Caco-2 (cell line): ENCODE data around the gene HSPA6. TPM values are rescaled to one million over a fixed set of nuclear protein-coding genes. Genes with fewer than 3 reads are reported as not detected.

ENCODE experiments used
- BruUV-seq: library from RNA; stranded (reverse); fragments of 400-500 nt; replicated peaks from 2 replicates; lab custom pipeline; 2021; lab: Mats Ljungman, UMichigan
- CTCF ChIA-PET: fragments of 300-600 bp; sonication (Branson Sonifier 250); formaldehyde crosslinking; loops from one replicate; lab custom pipeline; 2022; ENCODE audit warnings: antibody characterized with exemption; lab: Charles Lee
- POLR2A ChIA-PET: fragments of 300-600 bp; sonication (Branson Sonifier 250); formaldehyde crosslinking; loops from one replicate; lab custom pipeline; 2022; ENCODE audit warnings: antibody characterized with exemption; lab: Charles Lee
- DNase-seq, 2 experiments: peaks; one replicate each; pipeline versions ENCODE4 v3.0.0 to v3.0.0-alpha.2; 2020 to 2022
- H3K27me3 ChIP-seq: replicated peaks from 2 replicates; pipeline ENCODE4 v1.6.0; 2011; ENCODE audit warnings: low read length; ENCODE audit not compliant: control insufficient read depth, insufficient read depth
- H3K36me3 ChIP-seq: 2 replicates; pipeline ENCODE4 v1.5.1; 2011; ENCODE audit warnings: low read length; ENCODE audit not compliant: control insufficient read depth, insufficient read depth
- H3K4me1 ChIP-seq: fragments of 250-450 bp; sonication (Bioruptor Pico); 2 replicates; pipeline ENCODE4 v1.5.1; 2020; ENCODE audit warnings: mild to moderate bottlenecking
- H3K4me3 ChIP-seq: 2 replicates; pipeline ENCODE4 v1.5.1; 2011; ENCODE audit warnings: low read depth, mild to moderate bottlenecking, control low read depth, low read length
- H3K9me3 ChIP-seq: fragments of 250-450 bp; sonication (Bioruptor Pico); 2 replicates; pipeline ENCODE4 v1.5.1; 2020; ENCODE audit warnings: mild to moderate bottlenecking, moderate library complexity
- H3K27ac Mint-ChIP-seq: one replicate; pipeline ENCODE4 v1.8.0; 2022; ENCODE audit warnings: mixed read lengths; ENCODE audit not compliant: unreplicated experiment
- H3K27me3 Mint-ChIP-seq: one replicate; pipeline ENCODE4 v1.8.0; 2022; ENCODE audit warnings: mixed read lengths; ENCODE audit not compliant: insufficient read depth, unreplicated experiment
- H3K36me3 Mint-ChIP-seq: one replicate; pipeline ENCODE4 v1.8.0; 2022; ENCODE audit warnings: mild to moderate bottlenecking, mixed read lengths; ENCODE audit not compliant: insufficient read depth, unreplicated experiment
- H3K4me1 Mint-ChIP-seq: one replicate; pipeline ENCODE4 v1.8.0; 2022; ENCODE audit warnings: low read depth, mixed read lengths; ENCODE audit not compliant: unreplicated experiment
- H3K4me3 Mint-ChIP-seq: one replicate; pipeline ENCODE4 v1.8.0; 2022; ENCODE audit warnings: mild to moderate bottlenecking, moderate library complexity, mixed read lengths; ENCODE audit not compliant: unreplicated experiment
- H3K9me3 Mint-ChIP-seq: one replicate; pipeline ENCODE4 v1.8.0; 2022; ENCODE audit warnings: mixed read lengths; ENCODE audit not compliant: unreplicated experiment
- intact Hi-C: fragments of 100-400 bp; cut with micrococcal nuclease; formaldehyde crosslinking; loops from one replicate; pipeline ENCODE4 v1.10.0; 2022; ENCODE audit not compliant: unreplicated experiment
- total RNA-seq: library from RNA; stranded (reverse); gene quantifications from 2 replicates; pipeline ENCODE4 v1.2.3, GENCODE V29; 2022
- TF ChIP-seq, protein P1 (sequence below), 2 experiments: fragments of 200-600 bp in 1 of 2; IDR thresholded peaks; 1 replicate in 1 of 2; 2 replicates in 1 of 2; pipeline versions ENCODE4 v1.5.1 to v1.8.0; 2011 to 2022; ENCODE audit warnings: antibody characterized with exemption in 1 of 2, control low read depth in 1 of 2, inconsistent platforms in 1 of 2, low read depth in 1 of 2, low read length in 1 of 2, mild to moderate bottlenecking in 1 of 2, moderate library complexity in 1 of 2; ENCODE audit not compliant: insufficient read depth in 1 of 2, severe bottlenecking in 1 of 2, unreplicated experiment in 1 of 2

The HSPA6 gene
- total RNA-seq, 1 experiment from 2014 or later = 0.32 TPM

GRCh38 chr1:161502181-161502580 lies 22.2 kb upstream of the HSPA6 start:
- no peak overlapping the region for H3K27ac Mint-ChIP-seq
- no peaks in the 10 kb centered on the region for H3K36me3 Mint-ChIP-seq
- ChIA-PET POLR2A (no interaction called here), CTCF (interaction anchor here (0.5 kb wide), 1 partner anchor 143 kb away, joined by 3 read pairs; no protein-coding TSS in a partner anchor)
- H3K4me3 Mint-ChIP-seq = no peak overlapping the region
- H3K4me1 Mint-ChIP-seq = no peaks in the 10 kb centered on the region
- BruUV-seq = no TSS peak
- no peak for DNase-seq
- Histone ChIP-seq H3K9me3 (no peaks in the 10 kb centered on the region), H3K36me3 (no peaks in the 10 kb centered on the region), H3K27me3 (no peaks in the 10 kb centered on the region), H3K4me1 (no peaks in the 10 kb centered on the region), H3K4me3 (no peak overlapping the region)
- TF ChIP-seq, protein P1, sequence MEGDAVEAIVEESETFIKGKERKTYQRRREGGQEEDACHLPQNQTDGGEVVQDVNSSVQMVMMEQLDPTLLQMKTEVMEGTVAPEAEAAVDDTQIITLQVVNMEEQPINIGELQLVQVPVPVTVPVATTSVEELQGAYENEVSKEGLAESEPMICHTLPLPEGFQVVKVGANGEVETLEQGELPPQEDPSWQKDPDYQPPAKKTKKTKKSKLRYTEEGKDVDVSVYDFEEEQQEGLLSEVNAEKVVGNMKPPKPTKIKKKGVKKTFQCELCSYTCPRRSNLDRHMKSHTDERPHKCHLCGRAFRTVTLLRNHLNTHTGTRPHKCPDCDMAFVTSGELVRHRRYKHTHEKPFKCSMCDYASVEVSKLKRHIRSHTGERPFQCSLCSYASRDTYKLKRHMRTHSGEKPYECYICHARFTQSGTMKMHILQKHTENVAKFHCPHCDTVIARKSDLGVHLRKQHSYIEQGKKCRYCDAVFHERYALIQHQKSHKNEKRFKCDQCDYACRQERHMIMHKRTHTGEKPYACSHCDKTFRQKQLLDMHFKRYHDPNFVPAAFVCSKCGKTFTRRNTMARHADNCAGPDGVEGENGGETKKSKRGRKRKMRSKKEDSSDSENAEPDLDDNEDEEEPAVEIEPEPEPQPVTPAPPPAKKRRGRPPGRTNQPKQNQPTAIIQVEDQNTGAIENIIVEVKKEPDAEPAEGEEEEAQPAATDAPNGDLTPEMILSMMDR (IDR thresholded peaks at IDR 0.05; ENCODE audit: insufficient read depth in 1 of 2, low read depth in 1 of 2, low read length in 1 of 2, severe bottlenecking in 1 of 2, unreplicated experiment in 1 of 2) = no peak
- no peaks in the 10 kb centered on the region for H3K9me3 Mint-ChIP-seq
- intact Hi-C loops = no loop called here
- peaks cover 5% of the 10 kb centered on the region for H3K27me3 Mint-ChIP-seq

GRCh38 chr1:161502641-161503393 lies 21.5 kb upstream of the HSPA6 start:
- no peaks in the 10 kb centered on the region for H3K9me3 Mint-ChIP-seq
- POLR2A ChIA-PET = no interaction called here

DNA sequence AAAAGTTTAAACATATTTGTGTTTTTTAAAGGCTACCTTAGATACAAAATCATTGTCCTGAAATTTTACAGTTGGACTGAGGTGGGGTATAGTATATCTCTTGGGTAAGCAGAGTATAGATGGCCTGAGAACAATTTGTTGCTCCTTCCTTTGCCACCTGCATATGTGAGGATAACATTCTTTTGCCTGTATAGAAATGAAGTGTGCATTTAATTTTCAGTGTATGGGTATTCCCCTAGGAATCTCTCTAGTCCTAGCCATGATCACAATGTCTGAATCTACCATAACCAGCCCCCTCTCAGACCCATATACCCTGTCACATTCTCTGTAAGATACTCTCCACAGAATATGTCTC lies 21.0 kb upstream of the HSPA6 start:
- H3K36me3 Mint-ChIP-seq = no peaks in the 10 kb centered on the region
- TF ChIP-seq, protein P1 (IDR thresholded peaks at IDR 0.05; ENCODE audit: insufficient read depth in 1 of 2, low read depth in 1 of 2, low read length in 1 of 2, severe bottlenecking in 1 of 2, unreplicated experiment in 1 of 2) = no peak
- H3K27ac Mint-ChIP-seq = no peak overlapping the region
- no TSS peak for BruUV-seq
- Histone ChIP-seq H3K36me3 (no peaks in the 10 kb centered on the region), H3K27me3 (no peaks in the 10 kb centered on the region), H3K9me3 (no peaks in the 10 kb centered on the region), H3K4me3 (no peak overlapping the region), H3K4me1 (no peaks in the 10 kb centered on the region)
- H3K9me3 Mint-ChIP-seq = no peaks in the 10 kb centered on the region
- no peak overlapping the region for H3K4me3 Mint-ChIP-seq
- ChIA-PET POLR2A (no interaction called here), CTCF (no interaction called here)
- intact Hi-C loops = no loop called here
- no peak for DNase-seq
- peaks cover 4% of the 10 kb centered on the region for H3K27me3 Mint-ChIP-seq
- no peaks in the 10 kb centered on the region for H3K4me1 Mint-ChIP-seq

More at GRCh38 chr1:161502641-161503393, 21.5 kb upstream of the HSPA6 start:
- TF ChIP-seq, protein P1 (IDR thresholded peaks at IDR 0.05; ENCODE audit: insufficient read depth in 1 of 2, low read depth in 1 of 2, low read length in 1 of 2, severe bottlenecking in 1 of 2, unreplicated experiment in 1 of 2) = no peak
- Histone ChIP-seq H3K27me3 (no peaks in the 10 kb centered on the region), H3K9me3 (no peaks in the 10 kb centered on the region), H3K4me3 (no peak overlapping the region), H3K4me1 (no peaks in the 10 kb centered on the region), H3K36me3 (no peaks in the 10 kb centered on the region)
- peaks cover 4% of the 10 kb centered on the region for H3K27me3 Mint-ChIP-seq
- DNase-seq = no peak
- H3K36me3 Mint-ChIP-seq = no peaks in the 10 kb centered on the region
- intact Hi-C loops = no loop called here
- no peak overlapping the region for H3K4me3 Mint-ChIP-seq
- BruUV-seq = no TSS peak
- no peak overlapping the region for H3K27ac Mint-ChIP-seq
- CTCF ChIA-PET = no interaction called here
- H3K4me1 Mint-ChIP-seq = no peaks in the 10 kb centered on the region
